HepG2 (cell line): ENCODE results near the gene AP4M1. TPM values are rescaled to one million over a fixed set of nuclear protein-coding genes. Genes with fewer than 3 reads are reported as not detected.

Experiments
- AGO1 ChIP-seq: fragments of 200-400 bp; formaldehyde crosslinking; IDR thresholded peaks from 2 replicates; pipeline ENCODE4 v1.6.1; 2017; ENCODE audit warnings: mild to moderate bottlenecking, low read depth, low read length, moderate library complexity; ENCODE audit not compliant: poor library complexity, severe bottlenecking
- ARID3A ChIP-seq: IDR thresholded peaks from 2 replicates; pipeline ENCODE4 v1.6.1; 2012; ENCODE audit warnings: low read depth, low read length, improper control_type of control experiment
- CERS6 ChIP-seq: sonication (generic); formaldehyde crosslinking; IDR thresholded peaks from 2 replicates; pipeline ENCODE4 v1.5.0; 2020; ENCODE audit warnings: missing genetic modification reagents
- ELF3 ChIP-seq: IDR thresholded peaks from 2 replicates; pipeline ENCODE4 v1.6.1; 2016; ENCODE audit warnings: missing genetic modification reagents, missing compliant biosample characterization
- ETV5 ChIP-seq: IDR thresholded peaks from 2 replicates; pipeline ENCODE4 v1.6.1; 2018; ENCODE audit warnings: missing biosample characterization, missing genetic modification reagents, inconsistent platforms, borderline replicate concordance
- HDAC1 ChIP-seq: sonication (generic); formaldehyde crosslinking; IDR thresholded peaks from 2 replicates; pipeline ENCODE4 v1.5.1; 2020; ENCODE audit warnings: mild to moderate bottlenecking, missing genetic modification reagents
- HMGXB3 ChIP-seq: sonication (generic); formaldehyde crosslinking; IDR thresholded peaks from 2 replicates; pipeline ENCODE4 v1.4.0; 2020; ENCODE audit warnings: missing genetic modification reagents, borderline replicate concordance
- MEF2D ChIP-seq: sonication (generic); formaldehyde crosslinking; IDR thresholded peaks from 2 replicates; pipeline ENCODE4 v1.5.1; 2020; ENCODE audit warnings: mild to moderate bottlenecking, missing genetic modification reagents
- NR2F6 ChIP-seq, 2 experiments: IDR thresholded peaks; 2 replicates each; pipeline ENCODE4 v1.6.1; 2016; ENCODE audit warnings: antibody characterized with exemption in 1 of 2, mild to moderate bottlenecking in 1 of 2
- PLRG1 ChIP-seq: fragments of 450-650 bp; conservative IDR thresholded peaks from 2 replicates; pipeline ENCODE4 v1.6.1; 2016
- SAP130 ChIP-seq: IDR thresholded peaks from 2 replicates; pipeline ENCODE4 v1.6.1; 2016; ENCODE audit warnings: low read depth
- SOX6 ChIP-seq, 2 experiments: fragments of 450-650 bp in 1 of 2; sonication (generic) in 1 of 2; formaldehyde crosslinking in 1 of 2; IDR thresholded peaks; 2 replicates each; pipeline versions ENCODE4 v1.4.0 to v1.6.1; 2017 to 2020; ENCODE audit warnings: antibody characterized with exemption in 1 of 2, mild to moderate bottlenecking in 1 of 2, missing genetic modification reagents in 1 of 2
- ZBTB7A ChIP-seq: sonication (generic); formaldehyde crosslinking; IDR thresholded peaks from 2 replicates; pipeline ENCODE4 v1.8.0; 2022; ENCODE audit warnings: mild to moderate bottlenecking, missing genetic modification reagents
- ZNF121 ChIP-seq: sonication (generic); formaldehyde crosslinking; IDR thresholded peaks from 2 replicates; pipeline ENCODE4 v1.5.0; 2020; ENCODE audit warnings: mild to moderate bottlenecking, missing genetic modification reagents
- ZNF17 ChIP-seq: sonication (generic); formaldehyde crosslinking; IDR thresholded peaks from 2 replicates; pipeline ENCODE4 v1.5.0; 2020; ENCODE audit warnings: mild to moderate bottlenecking, missing genetic modification reagents
- ZNF280D ChIP-seq: sonication (generic); formaldehyde crosslinking; IDR thresholded peaks from 2 replicates; pipeline ENCODE4 v1.5.1; 2020; ENCODE audit warnings: mild to moderate bottlenecking, missing genetic modification reagents
- ZNF30 ChIP-seq: sonication (generic); formaldehyde crosslinking; IDR thresholded peaks from 2 replicates; pipeline ENCODE4 v1.5.0; 2020; ENCODE audit warnings: mild to moderate bottlenecking, missing genetic modification reagents
- ZNF550 ChIP-seq: sonication (generic); formaldehyde crosslinking; IDR thresholded peaks from 2 replicates; pipeline ENCODE4 v1.4.0; 2020; ENCODE audit warnings: mild to moderate bottlenecking, missing genetic modification reagents, borderline replicate concordance
- ZNF841 ChIP-seq: sonication (generic); formaldehyde crosslinking; IDR thresholded peaks from 2 replicates; pipeline ENCODE4 v1.8.1; 2023; ENCODE audit warnings: missing genetic modification reagents, borderline replicate concordance
- polyA plus RNA-seq, 8 experiments: library from polyadenylated mRNA; depleted of rRNA in 3 of 8; stranded (reverse) in 7 of 8; unstranded in 1 of 8; fragments of >200 nt; fragmentation: Illumina TruSeq in 4 of 8; extraction: Trizol in 4 of 8; gene quantifications; 2 replicates each; pipeline versions ENCODE4 v1.2.1 to v1.2.3, GENCODE V29; 2011 to 2016; ENCODE audit warnings: low read depth in 4 of 8, missing spikeins in 1 of 8, mixed read lengths in 1 of 8; ENCODE audit not compliant: insufficient read depth in 1 of 8
- total RNA-seq, 5 experiments: library from RNA; depleted of rRNA; stranded (reverse); fragments of >200 nt; fragmentation: Illumina TruSeq; extraction: Trizol; gene quantifications; 2 replicates each; pipeline ENCODE4 v1.2.3, GENCODE V29; 2016; ENCODE audit warnings: low read depth in 1 of 5

AP4M1 gene
- total and polyA plus RNA-seq, 2 of the 13 experiments (the other 11 are each of a cell fraction or from before 2014, with no cell fraction given) = 6.3 to 9.7 TPM

GRCh38 chr7:100130608-100131453 lies 29.4 kb downstream of the AP4M1 start (continued):
- TF ChIP-seq ZNF280D (CRISPR knock-in tag) = no peak
- no peak for TF ChIP-seq SOX6 (IDR thresholded peaks at IDR 0.05)
- peak; percentile 29; the same call in 1 of the 2 replicates for TF ChIP-seq SOX6 (CRISPR knock-in tag; IDR thresholded peaks at IDR 0.05)
- peak; percentile 85 for TF ChIP-seq ZNF121 (CRISPR knock-in tag)
- no peak for TF ChIP-seq MEF2D (CRISPR knock-in tag)
- TF ChIP-seq ELF3 (CRISPR knock-in tag) = 0 out of 2 replicates have a peak, but pooled peaks have one; percentile 20
- TF ChIP-seq AGO1 = no peak
- TF ChIP-seq NR2F6 (IDR thresholded peaks at IDR 0.05) = peak; percentile 43; the same call in 1 of the 2 replicates
- peak; percentile 47 for TF ChIP-seq NR2F6 (CRISPR knock-in tag; IDR thresholded peaks at IDR 0.05)
- no peak for TF ChIP-seq ZNF841 (CRISPR knock-in tag)
- TF ChIP-seq ARID3A = peak; percentile 77; the same call in 1 of the 2 replicates
- peak; percentile 40 for TF ChIP-seq SAP130 (CRISPR knock-in tag)
- TF ChIP-seq ZNF550 (CRISPR knock-in tag) = no peak
- no peak for TF ChIP-seq ZNF17 (CRISPR knock-in tag)
- no peak for TF ChIP-seq ZBTB7A (CRISPR knock-in tag)
- TF ChIP-seq HDAC1 = no peak; the same call in 1 of the 2 replicates
- no peak for TF ChIP-seq PLRG1
- TF ChIP-seq CERS6 (CRISPR knock-in tag) = no peak
- TF ChIP-seq HMGXB3 (CRISPR knock-in tag) = no peak
- TF ChIP-seq ZNF30 (CRISPR knock-in tag) = no peak
- TF ChIP-seq ETV5 (CRISPR knock-in tag) = no peak; the same call in 1 of the 2 replicates
